ENCODE results near the gene PDE4D. TPM values are rescaled to one million over a fixed set of nuclear protein-coding genes. Genes with fewer than 3 reads are reported as not detected.

PDE4D gene
- total RNA-seq, 1 donor, result 19.9 TPM

DNA sequence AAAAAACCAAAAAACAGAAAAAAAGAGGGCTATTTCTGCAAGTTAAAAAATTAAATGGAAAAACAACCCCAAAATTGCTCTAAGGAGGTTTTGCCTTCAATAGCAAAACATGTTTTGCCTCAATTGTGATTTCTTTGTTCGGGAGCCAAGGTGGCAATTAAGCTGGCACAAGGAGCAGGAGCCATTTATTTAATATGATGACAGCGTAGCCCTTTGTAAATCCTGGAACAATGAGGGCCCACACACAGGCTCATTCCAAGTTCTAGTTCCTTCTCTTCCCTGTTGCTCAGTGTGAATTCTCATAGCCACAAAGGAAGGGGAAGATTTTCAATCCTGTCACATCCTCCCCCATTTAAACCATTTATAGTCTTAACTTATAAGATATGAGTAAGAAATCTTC lies 353.2 kb downstream of the PDE4D start:
- H3K27me3 ChIP-seq (ENCODE audit: insufficient read depth, low read length), result no peaks in the 10 kb centered on the region
- H2AFZ ChIP-seq (ENCODE audit: low read length), result no peak overlapping the region
- H3K4me2 ChIP-seq (ENCODE audit: insufficient read depth, low read length), result no peak overlapping the region
- no peak overlapping the region for H3K4me3 ChIP-seq (ENCODE audit: insufficient read depth, low read length)
- H3K79me2 ChIP-seq (ENCODE audit: insufficient read depth, low read length), result no peaks in the 10 kb centered on the region
- no peak overlapping the region for H3K27ac ChIP-seq (ENCODE audit: low read depth, low read length)
- TF ChIP-seq, protein P1, sequence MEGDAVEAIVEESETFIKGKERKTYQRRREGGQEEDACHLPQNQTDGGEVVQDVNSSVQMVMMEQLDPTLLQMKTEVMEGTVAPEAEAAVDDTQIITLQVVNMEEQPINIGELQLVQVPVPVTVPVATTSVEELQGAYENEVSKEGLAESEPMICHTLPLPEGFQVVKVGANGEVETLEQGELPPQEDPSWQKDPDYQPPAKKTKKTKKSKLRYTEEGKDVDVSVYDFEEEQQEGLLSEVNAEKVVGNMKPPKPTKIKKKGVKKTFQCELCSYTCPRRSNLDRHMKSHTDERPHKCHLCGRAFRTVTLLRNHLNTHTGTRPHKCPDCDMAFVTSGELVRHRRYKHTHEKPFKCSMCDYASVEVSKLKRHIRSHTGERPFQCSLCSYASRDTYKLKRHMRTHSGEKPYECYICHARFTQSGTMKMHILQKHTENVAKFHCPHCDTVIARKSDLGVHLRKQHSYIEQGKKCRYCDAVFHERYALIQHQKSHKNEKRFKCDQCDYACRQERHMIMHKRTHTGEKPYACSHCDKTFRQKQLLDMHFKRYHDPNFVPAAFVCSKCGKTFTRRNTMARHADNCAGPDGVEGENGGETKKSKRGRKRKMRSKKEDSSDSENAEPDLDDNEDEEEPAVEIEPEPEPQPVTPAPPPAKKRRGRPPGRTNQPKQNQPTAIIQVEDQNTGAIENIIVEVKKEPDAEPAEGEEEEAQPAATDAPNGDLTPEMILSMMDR (IDR thresholded peaks at IDR 0.05; ENCODE audit: extremely low read depth, low read depth, low read length), result no peak
- DNase-seq (ENCODE audit: insufficient read length, low spot score, missing footprints), result no peak
- H4K20me1 ChIP-seq (ENCODE audit: insufficient read depth, low read length), result no peaks in the 10 kb centered on the region
- H3K9me3 ChIP-seq (ENCODE audit: low read depth, low read length), result no peaks in the 10 kb centered on the region
- H3K36me3 ChIP-seq (ENCODE audit: insufficient read depth, low read length), result no peaks in the 10 kb centered on the region
- H3K4me1 ChIP-seq (ENCODE audit: insufficient read depth, low read length), result no peaks in the 10 kb centered on the region

- no peak overlapping the region for H2AFZ ChIP-seq (ENCODE audit: low read length)
- no peak overlapping the region for H3K27ac ChIP-seq (ENCODE audit: low read depth, low read length)
- TF ChIP-seq, protein P1 (IDR thresholded peaks at IDR 0.05; ENCODE audit: extremely low read depth, low read depth, low read length), result no peak
- H4K20me1 ChIP-seq (ENCODE audit: insufficient read depth, low read length), result no peaks in the 10 kb centered on the region
- no peaks in the 10 kb centered on the region for H3K27me3 ChIP-seq (ENCODE audit: insufficient read depth, low read length)
- no peak overlapping the region for H3K4me2 ChIP-seq (ENCODE audit: insufficient read depth, low read length)
- H3K4me1 ChIP-seq (ENCODE audit: insufficient read depth, low read length), result no peaks in the 10 kb centered on the region
- no peak for DNase-seq (ENCODE audit: insufficient read length, low spot score, missing footprints)
- H3K79me2 ChIP-seq (ENCODE audit: insufficient read depth, low read length), result no peaks in the 10 kb centered on the region
- no peaks in the 10 kb centered on the region for H3K36me3 ChIP-seq (ENCODE audit: insufficient read depth, low read length)
- H3K9me3 ChIP-seq (ENCODE audit: low read depth, low read length), result no peaks in the 10 kb centered on the region
- no peak overlapping the region for H3K4me3 ChIP-seq (ENCODE audit: insufficient read depth, low read length)
Observed at GRCh38 chr5:59538750-59539121, 354.8 kb downstream of the PDE4D start.

GRCh38 chr5:59537961-59538749 lies 355.4 kb downstream of the PDE4D start:
- TF ChIP-seq, protein P1 (IDR thresholded peaks at IDR 0.05; ENCODE audit: extremely low read depth, low read depth, low read length), result no peak
- no peak overlapping the region for H3K27ac ChIP-seq (ENCODE audit: low read depth, low read length)
- H3K4me3 ChIP-seq (ENCODE audit: insufficient read depth, low read length), result no peak overlapping the region
- no peaks in the 10 kb centered on the region for H4K20me1 ChIP-seq (ENCODE audit: insufficient read depth, low read length)
- no peaks in the 10 kb centered on the region for H3K27me3 ChIP-seq (ENCODE audit: insufficient read depth, low read length)
- H3K79me2 ChIP-seq (ENCODE audit: insufficient read depth, low read length), result no peaks in the 10 kb centered on the region
- H3K9me3 ChIP-seq (ENCODE audit: low read depth, low read length), result no peaks in the 10 kb centered on the region
- no peaks in the 10 kb centered on the region for H3K36me3 ChIP-seq (ENCODE audit: insufficient read depth, low read length)
- DNase-seq (ENCODE audit: insufficient read length, low spot score, missing footprints), result peak; percentile 31
- no peak overlapping the region for H3K4me2 ChIP-seq (ENCODE audit: insufficient read depth, low read length)
- H2AFZ ChIP-seq (ENCODE audit: low read length), result no peak overlapping the region
- H3K4me1 ChIP-seq (ENCODE audit: insufficient read depth, low read length), result no peaks in the 10 kb centered on the region

DNA sequence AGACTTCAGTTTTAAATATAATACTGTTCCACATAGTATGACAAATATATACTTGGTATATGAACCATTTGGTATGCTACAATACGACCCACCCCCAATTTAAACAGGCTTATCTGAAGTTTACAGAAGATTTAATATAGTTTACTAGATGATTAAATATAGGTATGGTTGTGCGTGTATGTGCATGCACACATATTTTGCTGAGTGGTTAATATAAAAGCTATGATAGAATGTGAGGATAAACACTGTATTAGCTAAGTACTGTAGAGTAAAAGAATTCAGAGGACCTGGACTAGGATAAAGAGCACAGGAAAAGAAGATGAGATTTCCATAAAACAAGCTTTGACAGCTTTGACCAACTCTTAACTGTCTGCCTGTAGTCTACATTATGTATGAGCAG lies 356.7 kb downstream of the PDE4D start:
- DNase-seq (ENCODE audit: insufficient read length, low spot score, missing footprints), result no peak
- TF ChIP-seq, protein P1 (IDR thresholded peaks at IDR 0.05; ENCODE audit: extremely low read depth, low read depth, low read length), result no peak
- H3K4me2 ChIP-seq (ENCODE audit: insufficient read depth, low read length), result no peak overlapping the region
- H3K4me1 ChIP-seq (ENCODE audit: insufficient read depth, low read length), result no peaks in the 10 kb centered on the region
- H3K4me3 ChIP-seq (ENCODE audit: insufficient read depth, low read length), result no peak overlapping the region
- H3K27ac ChIP-seq (ENCODE audit: low read depth, low read length), result no peak overlapping the region
- H3K79me2 ChIP-seq (ENCODE audit: insufficient read depth, low read length), result no peaks in the 10 kb centered on the region
- H3K27me3 ChIP-seq (ENCODE audit: insufficient read depth, low read length), result no peaks in the 10 kb centered on the region
- no peaks in the 10 kb centered on the region for H4K20me1 ChIP-seq (ENCODE audit: insufficient read depth, low read length)
- no peaks in the 10 kb centered on the region for H3K9me3 ChIP-seq (ENCODE audit: low read depth, low read length)
- H2AFZ ChIP-seq (ENCODE audit: low read length), result no peak overlapping the region
- no peaks in the 10 kb centered on the region for H3K36me3 ChIP-seq (ENCODE audit: insufficient read depth, low read length)

Data from osteoblast (primary cell).